ENCODE data around the gene ACSF3.

ACSF3 gene

DNA sequence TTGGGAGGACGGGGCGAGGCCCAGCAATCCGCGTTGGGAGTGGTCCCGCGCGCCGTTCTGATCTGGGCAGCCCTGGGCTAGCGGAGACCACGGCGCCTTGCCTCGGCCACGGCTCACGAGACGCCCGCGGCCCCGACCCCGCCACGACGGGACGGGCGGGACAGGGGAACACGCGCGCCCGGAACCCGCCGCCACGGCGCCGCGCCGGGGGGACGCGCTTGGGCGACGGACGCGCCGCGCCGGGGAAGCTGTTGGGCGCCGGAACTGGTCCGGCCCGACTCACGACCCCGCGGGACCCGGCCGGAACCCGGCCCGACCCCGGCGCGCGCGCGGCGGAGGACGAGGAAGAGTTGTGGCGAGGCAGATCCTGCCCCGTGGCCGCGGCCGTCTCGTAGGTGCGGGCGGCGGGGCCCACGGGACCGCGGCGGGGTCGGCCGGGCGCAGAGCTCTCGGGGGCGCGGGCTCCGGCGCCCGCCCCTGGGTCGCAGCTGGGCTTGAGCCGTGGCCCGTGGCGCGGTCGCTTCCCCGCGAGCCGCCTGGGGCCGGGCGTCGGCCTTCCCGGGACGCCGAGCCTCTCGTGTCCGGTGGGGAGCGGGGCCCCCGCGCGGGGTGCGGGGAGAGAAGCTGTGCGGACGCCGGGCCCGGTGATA, at the start of gene ACSF3:
Gene ACSF3 (plus strand): TSS at position 251 of the 650 bp plus-strand sequence. CDS start 6,830 bp downstream, outside the sequence.
- peak; percentile 81 for DNase-seq (ENCODE audit: extremely low spot score, insufficient read length, low read depth)
- FAIRE-seq, result no peak

DNA sequence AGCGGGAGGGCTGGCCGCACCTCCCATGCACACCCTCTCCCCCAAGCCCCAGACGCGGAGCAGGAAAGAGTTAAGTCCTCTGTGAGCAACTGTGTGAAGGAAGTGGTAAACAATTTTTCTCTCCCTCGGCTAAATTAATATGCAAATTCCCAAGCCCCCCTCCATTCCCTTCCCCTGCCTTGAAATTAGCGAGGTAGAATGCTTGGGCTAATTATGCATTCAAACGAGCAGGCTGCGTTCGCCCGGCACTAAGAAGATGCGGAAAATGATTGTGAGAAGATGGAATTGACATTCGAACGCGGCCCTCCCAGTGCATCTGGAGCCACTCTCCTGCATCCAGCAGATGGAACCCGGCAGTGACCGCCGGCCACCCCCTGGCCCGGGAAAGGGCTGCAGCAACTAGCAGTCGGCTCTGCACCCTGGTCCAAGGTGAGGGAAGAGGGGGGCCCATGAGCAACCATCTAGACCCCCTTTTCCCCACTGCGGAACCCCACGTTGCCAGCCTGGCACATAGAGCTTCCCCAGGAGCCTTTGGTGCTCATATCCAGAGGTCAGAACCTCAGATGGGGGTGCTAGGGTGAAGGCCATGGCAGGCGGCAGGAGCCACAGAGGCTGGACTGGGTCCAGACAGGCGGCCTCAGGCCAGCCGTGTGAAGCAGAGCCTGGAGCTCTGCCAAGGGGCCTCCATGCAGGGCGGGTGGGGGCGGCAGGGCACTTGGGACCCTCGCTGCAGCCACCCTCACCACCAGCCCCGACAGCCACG, 49.1 kb upstream of the ACSF3 start:
- FAIRE-seq, result no peak
- no peak for DNase-seq (ENCODE audit: extremely low spot score, insufficient read length, low read depth)

GRCh38 chr16:89045181-89045815, 48.4 kb upstream of the ACSF3 start:
- DNase-seq (ENCODE audit: extremely low spot score, insufficient read length, low read depth), result no peak
- FAIRE-seq, result no peak

DNA sequence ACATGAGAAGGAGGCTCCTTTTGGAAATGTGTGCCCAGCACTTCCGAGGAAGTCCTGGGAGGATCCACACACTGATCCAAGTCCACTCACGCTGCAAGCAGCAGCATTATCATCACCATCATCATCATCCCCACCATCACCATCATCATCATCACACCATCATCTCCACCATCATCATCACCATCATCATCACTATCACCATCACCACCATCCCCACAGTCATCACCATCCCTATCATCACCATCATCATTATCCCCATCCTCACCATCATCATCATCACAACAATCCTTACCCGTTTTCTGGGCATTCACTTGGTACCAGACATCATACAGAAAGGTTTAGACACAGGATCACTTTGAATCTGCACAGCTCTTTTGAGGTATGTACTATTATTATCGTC, 47.8 kb upstream of the ACSF3 start:
- FAIRE-seq, result no peak
- DNase-seq (ENCODE audit: extremely low spot score, insufficient read length, low read depth), result no peak

DNA sequence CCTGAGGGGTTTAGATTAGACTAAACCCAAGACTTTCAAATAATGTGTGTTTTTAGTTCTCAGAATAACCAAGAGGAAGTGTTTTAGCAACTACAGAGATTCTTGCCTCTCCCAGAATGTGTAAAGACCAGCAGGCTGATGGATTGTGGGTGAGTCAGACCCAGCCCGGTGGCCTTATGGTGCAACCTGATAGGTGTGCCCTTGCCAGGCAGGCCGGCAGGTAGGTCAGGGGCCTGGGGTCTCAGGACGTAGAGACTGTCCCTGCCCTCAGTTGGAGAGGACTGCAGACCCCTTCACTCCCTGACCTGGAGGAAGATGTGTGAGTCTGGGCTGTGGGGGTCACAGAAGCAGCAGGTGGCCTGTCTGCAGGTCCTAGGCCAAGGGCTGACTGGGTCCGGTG, 47.2 kb upstream of the ACSF3 start:
- FAIRE-seq (no peak), DNase-seq (ENCODE audit: extremely low spot score, insufficient read length, low read depth) (no peak)

GRCh38 chr16:89047331-89048089, 46.1 kb upstream of the ACSF3 start:
- FAIRE-seq (no peak), DNase-seq (ENCODE audit: extremely low spot score, insufficient read length, low read depth) (no peak)

DNA sequence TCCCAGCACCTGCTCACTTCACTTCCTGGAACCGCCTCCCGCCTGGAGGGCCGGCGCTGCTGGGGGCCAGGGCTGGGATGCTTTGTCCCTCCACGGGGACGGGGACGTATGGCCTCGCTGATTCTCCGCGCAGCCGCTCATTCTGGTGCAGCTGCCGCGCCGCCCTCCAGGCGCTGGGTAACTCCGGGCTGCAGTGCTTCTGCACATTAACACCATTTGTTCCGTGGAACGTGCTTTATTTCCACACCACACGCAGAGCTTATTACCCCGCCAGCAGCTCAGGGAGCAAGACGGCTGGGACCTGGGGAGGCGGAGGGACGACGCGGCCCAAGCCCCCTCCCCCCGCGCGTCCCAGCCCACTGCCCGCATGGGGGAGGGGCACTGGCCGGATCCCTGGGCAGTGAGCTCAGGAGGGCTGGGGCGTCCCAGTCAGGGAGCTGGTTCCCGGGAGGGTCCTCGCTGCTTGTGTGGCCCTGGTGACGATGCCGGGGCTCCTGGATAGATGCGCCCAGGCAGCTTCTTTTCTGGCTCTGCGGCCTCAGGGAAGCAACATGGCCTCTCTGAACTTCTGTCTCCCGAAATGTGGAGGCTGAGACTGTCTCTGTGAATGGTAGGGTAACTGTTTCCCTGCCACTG, 45.4 kb upstream of the ACSF3 start:
- FAIRE-seq (no peak), DNase-seq (ENCODE audit: extremely low spot score, insufficient read length, low read depth) (no peak)

- FAIRE-seq (no peak), DNase-seq (ENCODE audit: extremely low spot score, insufficient read length, low read depth) (no peak)
Measured at GRCh38 chr16:89048871-89049422, 44.7 kb upstream of the ACSF3 start.

- FAIRE-seq (no peak), DNase-seq (ENCODE audit: extremely low spot score, insufficient read length, low read depth) (no peak)
Measured at GRCh38 chr16:89049484-89050118, 44.1 kb upstream of the ACSF3 start.

DNA sequence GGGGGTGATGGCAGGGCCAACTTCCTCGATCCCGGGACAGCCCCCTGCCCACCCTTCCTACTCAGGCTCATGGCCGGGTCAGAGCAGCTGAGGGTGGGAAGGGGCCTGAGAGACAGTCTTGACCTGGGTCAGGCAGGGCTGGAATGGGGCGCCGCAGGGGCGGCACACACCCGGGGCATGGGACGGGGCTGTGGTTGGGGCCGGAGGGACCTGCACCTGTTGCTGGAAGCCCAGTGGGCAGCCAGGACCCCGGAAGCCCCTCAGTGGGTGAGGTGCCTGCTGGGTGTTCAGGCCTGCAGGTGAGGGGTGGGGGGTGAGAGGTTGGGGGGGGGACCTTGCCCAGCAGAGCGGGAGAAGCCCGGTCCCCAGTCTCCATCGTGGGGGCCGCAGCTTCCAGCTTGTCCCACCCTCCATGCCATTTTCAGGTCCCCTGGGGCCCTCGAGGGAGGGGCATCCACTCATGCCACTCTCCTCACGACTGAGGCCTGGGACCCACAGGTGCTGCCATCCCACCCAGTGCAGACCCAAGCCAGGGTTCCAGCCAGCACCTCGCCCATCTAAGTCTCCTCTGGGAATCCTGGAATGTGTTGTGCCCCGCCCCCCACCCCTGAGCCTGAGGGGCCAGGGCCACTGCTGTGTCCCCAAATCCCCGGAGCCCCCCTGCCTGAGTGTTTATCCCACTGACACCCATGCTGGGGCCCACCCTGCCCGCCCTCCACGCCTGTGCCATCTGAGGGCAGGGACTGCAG, 43.4 kb upstream of the ACSF3 start:
- FAIRE-seq, result no peak
- DNase-seq (ENCODE audit: extremely low spot score, insufficient read length, low read depth), result no peak

GRCh38 chr16:89050868-89051311, 42.8 kb upstream of the ACSF3 start:
- FAIRE-seq, result no peak
- no peak for DNase-seq (ENCODE audit: extremely low spot score, insufficient read length, low read depth)

GRCh38 chr16:89051521-89052166, 42.0 kb upstream of the ACSF3 start:
- DNase-seq (ENCODE audit: extremely low spot score, insufficient read length, low read depth) (no peak), FAIRE-seq (no peak)

GRCh38 chr16:89052191-89052889, 41.3 kb upstream of the ACSF3 start:
- DNase-seq (ENCODE audit: extremely low spot score, insufficient read length, low read depth) (no peak), FAIRE-seq (no peak)

GRCh38 chr16:89052890-89053724, 40.5 kb upstream of the ACSF3 start:
- FAIRE-seq (no peak), DNase-seq (ENCODE audit: extremely low spot score, insufficient read length, low read depth) (no peak)

- FAIRE-seq (no peak), DNase-seq (ENCODE audit: extremely low spot score, insufficient read length, low read depth) (no peak)
Measured at GRCh38 chr16:89053725-89054029, 40.0 kb upstream of the ACSF3 start.

DNA sequence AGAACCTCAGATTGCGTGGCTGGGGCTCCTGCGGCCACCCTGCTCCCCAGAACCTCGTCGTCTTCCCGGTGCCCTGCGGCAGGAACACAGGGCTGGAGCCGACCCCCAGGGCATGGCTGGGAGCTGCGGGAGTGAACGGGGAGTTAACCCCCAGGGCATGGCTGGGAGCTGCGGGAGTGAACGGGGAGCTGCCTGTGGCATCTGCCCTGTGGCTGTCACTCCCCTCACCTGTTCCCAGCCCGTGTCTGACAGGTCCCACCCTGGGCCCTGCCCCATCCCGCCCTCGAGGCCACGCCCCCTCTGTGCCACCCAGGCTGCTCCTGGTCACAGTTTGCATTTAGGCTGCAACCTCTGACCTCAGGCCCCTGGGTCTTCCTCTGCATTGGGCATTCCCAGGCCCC, 39.4 kb upstream of the ACSF3 start:
- FAIRE-seq (no peak), DNase-seq (ENCODE audit: extremely low spot score, insufficient read length, low read depth) (no peak)

GRCh38 chr16:89054714-89055113, 38.9 kb upstream of the ACSF3 start:
- no peak for FAIRE-seq
- DNase-seq (ENCODE audit: extremely low spot score, insufficient read length, low read depth), result no peak
